Mesenchymal stem cell (in vitro differentiated cells and primary cell): ENCODE data around the gene JCHAIN.
A peak's percentile ranks its signal among the peaks of the same experiment; 100 is the strongest.
"Not testable (repeated sequence)": the region's sequence is repeated elsewhere in the genome, so short reads cannot be mapped to it uniquely, and the experiment has no call there.

Experiments
- DNase-seq: peaks from one replicate; pipeline ENCODE4 v3.0.0-alpha.2; 2013
- H2AFZ ChIP-seq: one replicate; pipeline ENCODE4 v1.6.1; 2013; ENCODE audit warnings: low read depth, mild to moderate bottlenecking, control low read depth, inconsistent platforms, low read length, moderate library complexity
- H2AK5ac ChIP-seq: 2 replicates; pipeline ENCODE4 v1.6.1; 2013; ENCODE audit warnings: low read length, moderate library complexity, mild to moderate bottlenecking, inconsistent platforms; ENCODE audit not compliant: severe bottlenecking
- H2BK120ac ChIP-seq: one replicate; pipeline ENCODE4 v1.6.1; 2013; ENCODE audit warnings: low read depth, mild to moderate bottlenecking, inconsistent platforms, low read length, moderate library complexity
- H2BK12ac ChIP-seq, 2 experiments: one replicate each; pipeline ENCODE4 v1.6.1; 2013; ENCODE audit warnings: inconsistent platforms in 2 of 2, low read length in 2 of 2, mild to moderate bottlenecking in 2 of 2, moderate library complexity in 2 of 2, control low read depth in 1 of 2
- H2BK15ac ChIP-seq: one replicate; pipeline ENCODE4 v1.6.1; 2013; ENCODE audit warnings: mild to moderate bottlenecking, low read depth, inconsistent platforms; ENCODE audit not compliant: poor library complexity, severe bottlenecking
- H2BK5ac ChIP-seq: 2 replicates; pipeline ENCODE4 v1.6.1; 2013; ENCODE audit warnings: low read depth, mild to moderate bottlenecking, low read length, control low read depth, inconsistent platforms; ENCODE audit not compliant: poor library complexity, severe bottlenecking
- H3K14ac ChIP-seq, 2 experiments: one replicate each; pipeline ENCODE4 v1.6.1; 2013; ENCODE audit warnings: inconsistent platforms in 2 of 2, low read length in 2 of 2, control low read depth in 1 of 2, mild to moderate bottlenecking in 1 of 2, moderate library complexity in 1 of 2
- H3K18ac ChIP-seq, 2 experiments: one replicate each; pipeline ENCODE4 v1.6.1; 2013; ENCODE audit warnings: inconsistent platforms in 2 of 2, low read length in 2 of 2, control low read depth in 1 of 2, low read depth in 1 of 2, mild to moderate bottlenecking in 1 of 2
- H3K23ac ChIP-seq, 2 experiments: one replicate each; pipeline ENCODE4 v1.6.1; 2013; ENCODE audit warnings: inconsistent platforms in 2 of 2, low read length in 2 of 2, mild to moderate bottlenecking in 2 of 2, moderate library complexity in 2 of 2, control low read depth in 1 of 2
- H3K27ac ChIP-seq: 2 replicates; pipeline ENCODE4 v1.5.1; 2013; ENCODE audit warnings: mild to moderate bottlenecking, moderate library complexity, low read length, control low read depth, inconsistent platforms; ENCODE audit not compliant: poor library complexity, severe bottlenecking
- H3K27me3 ChIP-seq, 2 experiments: 2 replicates each; pipeline versions ENCODE4 v1.6.1 to v1.7.0; 2013; ENCODE audit warnings: low read length in 2 of 2, mild to moderate bottlenecking in 2 of 2, moderate library complexity in 2 of 2, control low read depth in 1 of 2, inconsistent platforms in 1 of 2; ENCODE audit not compliant: control insufficient read depth in 1 of 2, insufficient read depth in 1 of 2
- H3K36me3 ChIP-seq, 2 experiments: 2 replicates each; pipeline versions ENCODE4 v1.6.1 to v1.7.0; 2013; ENCODE audit warnings: low read length in 2 of 2, control low read depth in 1 of 2, inconsistent platforms in 1 of 2, low read depth in 1 of 2, mild to moderate bottlenecking in 1 of 2; ENCODE audit not compliant: insufficient read depth in 2 of 2, control insufficient read depth in 1 of 2
- H3K4ac ChIP-seq, 2 experiments: one replicate each; pipeline ENCODE4 v1.6.1; 2013; ENCODE audit warnings: inconsistent platforms in 2 of 2, low read length in 2 of 2, mild to moderate bottlenecking in 2 of 2, moderate library complexity in 2 of 2, control low read depth in 1 of 2, low read depth in 1 of 2
- H3K4me1 ChIP-seq: 2 replicates; pipeline ENCODE4 v1.6.1; 2013; ENCODE audit warnings: low read depth, low read length, control low read depth; ENCODE audit not compliant: control insufficient read depth, insufficient read depth
- H3K4me2 ChIP-seq: 2 replicates; pipeline ENCODE4 v1.6.1; 2013; ENCODE audit warnings: low read length, mild to moderate bottlenecking, inconsistent platforms; ENCODE audit not compliant: poor library complexity, severe bottlenecking
- H3K4me3 ChIP-seq, 2 experiments: 2 replicates each; pipeline versions ENCODE4 v1.5.1 to v1.7.0; 2013; ENCODE audit warnings: low read length in 2 of 2, mild to moderate bottlenecking in 2 of 2, control low read depth in 1 of 2, low read depth in 1 of 2; ENCODE audit not compliant: insufficient read depth in 1 of 2
- H3K79me1 ChIP-seq: replicated peaks from 2 replicates; pipeline ENCODE4 v1.6.1; 2013; ENCODE audit warnings: mild to moderate bottlenecking, control low read depth, low read length, inconsistent platforms; ENCODE audit not compliant: poor library complexity, severe bottlenecking
- H3K9ac ChIP-seq: 2 replicates; pipeline ENCODE4 v1.7.0; 2013; ENCODE audit warnings: mild to moderate bottlenecking, low read length, moderate library complexity
- H3K9me3 ChIP-seq: 2 replicates; pipeline ENCODE4 v1.7.0; 2013; ENCODE audit warnings: mild to moderate bottlenecking, low read length; ENCODE audit not compliant: control insufficient read depth
- H4K8ac ChIP-seq: one replicate; pipeline ENCODE4 v1.6.1; 2013; ENCODE audit warnings: inconsistent platforms, mild to moderate bottlenecking, low read length, moderate library complexity
- H4K91ac ChIP-seq: one replicate; pipeline ENCODE4 v1.6.1; 2013; ENCODE audit warnings: mild to moderate bottlenecking, low read length, inconsistent platforms
- WGBS: methylation state at CpG from one replicate; pipeline ENCODE4 v1.1.7; 2013; ENCODE audit warnings: mixed read lengths; 5-methylcytosine and 5-hydroxymethylcytosine counted together

The JCHAIN gene

DNA sequence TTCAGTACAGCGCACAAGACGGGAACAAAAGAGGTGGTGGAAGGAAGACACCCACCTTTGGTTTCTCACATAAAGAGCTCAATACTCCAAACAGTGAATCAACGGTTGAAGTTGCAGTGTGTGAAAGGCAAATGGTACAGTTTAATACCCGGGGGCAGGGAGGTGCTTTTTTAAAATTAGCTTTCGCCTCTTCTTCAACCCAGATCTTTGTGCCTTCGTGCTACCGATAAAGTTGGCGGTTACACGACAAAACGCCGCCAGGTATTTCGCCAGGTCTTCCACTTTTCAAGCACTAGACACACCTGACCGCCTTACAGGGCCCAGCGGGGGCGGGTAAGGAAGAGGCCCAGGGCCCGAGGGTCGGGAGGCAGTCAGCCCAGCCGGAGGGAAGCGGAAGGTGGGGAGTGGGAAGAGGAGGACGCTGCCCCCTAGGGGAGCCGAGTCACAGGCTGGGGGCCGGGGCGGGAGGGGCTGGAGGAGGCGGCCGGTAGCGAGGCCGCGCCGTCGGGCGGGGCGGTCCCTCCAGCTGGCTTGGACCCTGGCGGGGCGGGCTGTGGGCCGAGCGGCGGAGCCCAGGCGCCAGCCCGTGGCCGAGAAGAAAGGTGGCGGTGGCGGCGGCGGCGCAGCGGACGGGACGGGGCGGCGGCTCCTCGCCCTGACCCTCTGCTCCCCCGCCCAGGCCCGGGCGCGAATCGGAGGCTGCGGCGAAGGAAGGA, 38.1 kb upstream of the JCHAIN start:
- peak overlapping the region in 1 of 2 experiments; percentile 95 for H3K14ac ChIP-seq
- H3K9me3 ChIP-seq, result no peaks in the 10 kb centered on the region
- H2BK12ac ChIP-seq, result peak overlapping the region in 1 of 2 experiments; percentile 82
- H3K27me3 ChIP-seq, result no peaks in the 10 kb centered on the region
- peak overlapping the region; percentile 96 for H3K4me2 ChIP-seq
- peak overlapping the region in 1 of 2 experiments; percentile 99 for H3K23ac ChIP-seq
- peak overlapping the region; percentile 81 to 87 for H3K4ac ChIP-seq
- H3K79me1 ChIP-seq, result peaks cover 6% of the 10 kb centered on the region
- H3K36me3 ChIP-seq, result no peaks in the 10 kb centered on the region
- H3K4me3 ChIP-seq, result peak overlapping the region; percentile 85 to 97
- H2BK15ac ChIP-seq, result peak overlapping the region; percentile 90
- H3K18ac ChIP-seq, result peak overlapping the region; percentile 86 to 94
- H3K27ac ChIP-seq, result peak overlapping the region; percentile 97
- H2BK120ac ChIP-seq, result peak overlapping the region; percentile 49
- H3K9ac ChIP-seq, result peak overlapping the region; percentile 90
- H2AK5ac ChIP-seq, result no peak overlapping the region
- H4K8ac ChIP-seq, result peak overlapping the region; percentile 54
- peak overlapping the region; percentile 95 for H2BK5ac ChIP-seq
- peaks cover 3% of the 10 kb centered on the region for H3K4me1 ChIP-seq
- peak overlapping the region; percentile 86 for H4K91ac ChIP-seq
- peak; percentile 78 for DNase-seq
- 3% methylated on average over 29 of the region's 58 CpGs for WGBS
- H2AFZ ChIP-seq, result peak overlapping the region; percentile 95

DNA sequence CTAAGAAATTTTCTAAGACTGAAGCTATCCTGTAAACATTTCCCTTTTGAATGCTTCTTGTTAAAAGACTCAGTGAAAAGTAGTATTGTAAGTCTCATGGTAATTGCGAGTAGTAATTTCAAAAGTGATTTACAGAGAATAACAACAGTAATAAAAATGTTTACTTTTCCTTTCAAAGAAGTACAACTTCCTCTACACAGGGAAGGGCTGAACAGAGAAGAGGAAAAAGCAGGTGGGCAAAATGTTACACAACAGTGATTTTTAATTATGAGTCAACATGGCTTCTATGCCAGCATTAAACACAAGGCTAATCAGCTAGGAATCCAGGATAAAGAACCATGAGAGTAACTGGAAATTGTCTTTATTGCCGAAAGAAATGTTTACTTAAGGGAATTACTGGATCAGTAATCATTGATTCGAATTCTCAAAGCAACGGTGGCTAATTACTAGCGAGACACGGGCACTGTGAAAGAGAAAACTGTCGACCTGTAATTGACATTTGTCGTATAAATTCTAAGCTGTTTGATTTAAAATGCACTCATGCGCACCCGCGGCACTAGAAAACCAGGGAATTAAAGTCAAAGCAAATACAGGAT, 37.4 kb upstream of the JCHAIN start:
- DNase-seq, result peak; percentile 51
- H3K23ac ChIP-seq, result no peak overlapping the region

DNA sequence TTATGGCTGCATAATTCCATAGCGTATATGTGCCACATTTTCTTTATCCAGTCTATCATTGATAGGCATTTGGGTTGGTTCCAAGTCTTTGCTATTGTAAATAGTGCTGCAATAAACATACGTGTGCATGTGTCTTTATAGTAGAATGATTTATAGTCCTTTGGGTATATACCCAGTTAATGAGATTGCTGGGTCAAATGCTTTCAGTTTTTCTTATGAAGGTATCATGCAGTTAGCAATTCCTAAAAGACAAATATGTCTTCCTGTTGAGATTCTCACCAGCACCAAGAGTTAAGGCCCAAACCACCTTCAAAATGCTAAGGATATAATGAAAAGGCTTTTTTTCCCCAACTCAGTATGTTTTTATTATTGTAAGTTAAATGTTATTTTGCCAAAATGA, 36.3 kb upstream of the JCHAIN start:
- 17% methylated on average over 1 of the region's 2 CpGs for whole genome bisulfite sequencing
- not testable (repeated sequence) for H3K4me3 ChIP-seq, H3K9me3 ChIP-seq, H3K79me1 ChIP-seq, H2BK12ac ChIP-seq, H3K23ac ChIP-seq, H3K4me2 ChIP-seq, H3K18ac ChIP-seq, H3K14ac ChIP-seq, H2BK120ac ChIP-seq, H3K27me3 ChIP-seq, H2AK5ac ChIP-seq, H2BK15ac ChIP-seq, H2BK5ac ChIP-seq, H3K4me1 ChIP-seq, H4K91ac ChIP-seq, H3K9ac ChIP-seq, H4K8ac ChIP-seq, H3K27ac ChIP-seq, DNase-seq, H2AFZ ChIP-seq, H3K4ac ChIP-seq, H3K36me3 ChIP-seq

More for the DNA sequence above, 37.4 kb upstream of the JCHAIN start:
- H3K9me3 ChIP-seq, result no peaks in the 10 kb centered on the region
- peaks cover 4% of the 10 kb centered on the region for H3K79me1 ChIP-seq
- no peak overlapping the region for H2BK15ac ChIP-seq
- peak overlapping the region in 1 of 2 experiments; percentile 85 for H3K4me3 ChIP-seq
- no peak overlapping the region for H4K91ac ChIP-seq
- H3K9ac ChIP-seq, result peak overlapping the region; percentile 90
- H2BK12ac ChIP-seq, result no peak overlapping the region
- H3K4me2 ChIP-seq, result peak overlapping the region; percentile 96
- H3K4me1 ChIP-seq, result peaks cover 3% of the 10 kb centered on the region
- H3K27me3 ChIP-seq, result no peaks in the 10 kb centered on the region
- H3K4ac ChIP-seq, result peak overlapping the region in 1 of 2 experiments; percentile 73
- H2AK5ac ChIP-seq, result no peak overlapping the region
- H3K18ac ChIP-seq, result no peak overlapping the region
- H2BK5ac ChIP-seq, result peak overlapping the region; percentile 3
- no peak overlapping the region for H2AFZ ChIP-seq
- no peak overlapping the region for H3K14ac ChIP-seq
- peak overlapping the region; percentile 97 for H3K27ac ChIP-seq
- H2BK120ac ChIP-seq, result no peak overlapping the region
- no peaks in the 10 kb centered on the region for H3K36me3 ChIP-seq
- H4K8ac ChIP-seq, result peak overlapping the region; percentile 2
- WGBS, result 2% methylated on average over 10 of the region's 11 CpGs

GRCh38 chr4:70701271-70701670, 35.0 kb upstream of the JCHAIN start:
- Histone ChIP-seq H4K91ac (no peak overlapping the region), H2AFZ (no peak overlapping the region), H2BK12ac (no peak overlapping the region), H3K9ac (no peak overlapping the region), H3K9me3 (no peaks in the 10 kb centered on the region), H3K4me3 (no peak overlapping the region), H3K4me2 (no peak overlapping the region), H2BK15ac (no peak overlapping the region), H3K18ac (no peak overlapping the region), H3K4me1 (no peaks in the 10 kb centered on the region), H2BK5ac (no peak overlapping the region), H3K14ac (no peak overlapping the region), H3K36me3 (no peaks in the 10 kb centered on the region), H3K79me1 (no peaks in the 10 kb centered on the region), H2AK5ac (no peak overlapping the region), H2BK120ac (no peak overlapping the region), H3K4ac (no peak overlapping the region), H4K8ac (no peak overlapping the region), H3K23ac (no peak overlapping the region), H3K27me3 (no peaks in the 10 kb centered on the region), H3K27ac (no peak overlapping the region)
- DNase-seq, result no peak
- WGBS, result 100% methylated on average over 1 of the region's 1 CpG
